ENCODE data around the gene MTR.

Gene MTR

DNA sequence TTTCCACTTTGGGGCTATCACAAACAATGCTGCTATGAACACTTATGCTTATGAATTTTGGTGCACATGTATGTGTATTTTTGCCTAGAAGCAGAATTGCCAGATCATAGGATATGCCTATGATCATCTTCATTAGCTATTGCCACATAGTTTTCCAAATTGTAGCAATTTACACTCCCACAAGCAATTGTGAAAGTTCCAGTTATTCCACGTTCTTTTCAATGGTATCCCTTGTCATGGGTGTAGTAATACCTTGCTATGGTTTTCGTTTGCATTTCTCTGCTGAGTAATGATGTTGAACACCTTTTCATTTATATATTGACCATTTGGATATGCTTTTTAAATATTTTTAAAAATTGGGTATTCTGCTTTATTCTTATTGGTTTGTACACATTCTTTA, 82.6 kb downstream of the MTR start:
- Mint-ChIP-seq H3K36me3 (peaks cover 12% of the 10 kb centered on the region), H3K27me3 (no peaks in the 10 kb centered on the region), H3K4me3 (no peak overlapping the region), H3K27ac (no peak overlapping the region), H3K9me3 (ENCODE audit: low read depth) (no peaks in the 10 kb centered on the region), H3K4me1 (ENCODE audit: low read depth) (no peaks in the 10 kb centered on the region)

DNA sequence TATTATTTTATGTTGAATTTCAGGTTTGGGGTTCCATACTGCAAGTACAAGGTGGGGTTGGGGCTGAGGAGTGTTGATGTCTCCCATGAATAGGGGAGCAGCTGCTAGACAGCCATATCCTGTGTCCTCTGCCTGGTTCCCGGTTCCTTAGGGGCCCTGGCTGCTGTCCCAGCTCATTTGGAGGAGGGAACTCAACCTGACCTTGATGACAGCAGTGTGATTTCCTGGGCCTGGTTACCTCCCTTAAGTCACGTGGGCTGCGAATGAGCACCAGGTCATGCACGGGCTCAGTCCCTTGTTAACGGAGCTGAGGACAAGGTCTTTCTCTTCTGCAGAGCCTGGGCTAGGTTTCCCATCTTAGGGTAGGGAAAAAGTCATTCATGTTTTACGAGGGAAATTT, 85.1 kb downstream of the MTR start:
- H3K36me3 Mint-ChIP-seq = peaks cover 7% of the 10 kb centered on the region
- H3K27me3 Mint-ChIP-seq = no peaks in the 10 kb centered on the region
- H3K4me3 Mint-ChIP-seq = no peak overlapping the region
- no peaks in the 10 kb centered on the region for H3K9me3 Mint-ChIP-seq (ENCODE audit: low read depth)
- H3K27ac Mint-ChIP-seq = no peak overlapping the region
- no peaks in the 10 kb centered on the region for H3K4me1 Mint-ChIP-seq (ENCODE audit: low read depth)

DNA sequence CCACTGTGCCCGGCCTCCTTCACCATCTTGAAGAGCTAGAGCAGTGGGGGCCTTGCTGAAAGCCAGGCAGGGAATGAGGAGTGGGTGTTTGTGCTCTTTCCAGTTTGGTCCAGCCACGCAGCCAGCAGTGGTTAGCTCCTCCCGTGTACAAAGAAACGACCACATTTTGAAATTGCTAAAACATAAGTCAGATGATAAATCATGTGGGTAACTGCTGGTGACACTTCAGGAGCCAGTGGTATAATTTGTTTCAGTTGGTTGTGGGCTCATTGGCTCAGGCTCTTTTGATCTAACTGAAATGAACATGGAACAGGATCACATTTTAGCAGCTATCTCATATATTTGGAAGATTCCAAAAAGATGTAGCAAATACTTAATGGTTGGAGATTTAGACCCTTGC, 87.6 kb downstream of the MTR start:
- H3K27me3 Mint-ChIP-seq = no peaks in the 10 kb centered on the region
- H3K27ac Mint-ChIP-seq = no peak overlapping the region
- H3K4me1 Mint-ChIP-seq (ENCODE audit: low read depth) = no peaks in the 10 kb centered on the region
- H3K4me3 Mint-ChIP-seq = no peak overlapping the region
- no peaks in the 10 kb centered on the region for H3K9me3 Mint-ChIP-seq (ENCODE audit: low read depth)
- H3K36me3 Mint-ChIP-seq = peaks cover 11% of the 10 kb centered on the region

DNA sequence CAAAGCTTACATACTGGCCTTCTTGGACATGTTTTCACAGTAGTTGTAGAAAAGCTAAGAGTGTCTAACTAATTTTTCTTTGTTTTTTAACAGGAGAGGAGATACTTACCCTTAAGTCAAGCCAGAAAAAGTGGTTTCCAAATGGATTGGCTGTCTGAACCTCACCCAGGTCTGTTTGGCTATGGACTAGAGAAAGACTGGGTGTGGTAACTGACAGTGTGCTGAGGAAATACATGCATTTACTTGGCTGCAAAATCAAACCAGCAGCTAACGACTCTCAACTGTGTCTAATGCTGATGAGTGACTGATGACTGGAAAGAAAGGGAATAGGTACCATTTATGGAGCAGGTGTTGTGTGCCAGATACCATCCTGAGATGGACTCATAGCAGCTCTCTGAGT, 91.1 kb downstream of the MTR start:
- Mint-ChIP-seq H3K9me3 (ENCODE audit: low read depth) (no peaks in the 10 kb centered on the region), H3K4me1 (ENCODE audit: low read depth) (no peaks in the 10 kb centered on the region), H3K27ac (no peak overlapping the region), H3K27me3 (no peaks in the 10 kb centered on the region), H3K36me3 (peaks cover 14% of the 10 kb centered on the region), H3K4me3 (no peak overlapping the region)

DNA sequence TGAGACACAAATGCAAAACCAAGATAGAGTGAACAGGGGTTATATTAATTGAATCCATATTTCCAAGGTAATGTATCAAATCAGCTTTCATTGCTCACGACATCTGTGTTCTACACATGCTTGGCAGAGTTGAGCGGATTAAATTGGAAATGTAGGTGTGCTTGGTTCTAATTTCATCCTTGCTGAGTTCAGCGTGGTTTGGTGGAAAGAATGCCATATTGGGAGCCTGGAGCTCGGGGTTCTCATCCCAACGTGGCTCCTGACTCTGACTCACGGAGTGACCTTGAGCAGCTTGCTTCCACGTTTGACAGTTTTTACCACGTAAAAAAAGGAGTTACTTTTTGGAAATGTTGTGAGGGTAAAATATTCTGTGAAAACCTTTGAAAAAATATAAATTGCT, 92.0 kb downstream of the MTR start:
- Mint-ChIP-seq H3K9me3 (ENCODE audit: low read depth) (no peaks in the 10 kb centered on the region), H3K4me3 (no peak overlapping the region), H3K27ac (no peak overlapping the region), H3K27me3 (no peaks in the 10 kb centered on the region), H3K4me1 (ENCODE audit: low read depth) (no peaks in the 10 kb centered on the region), H3K36me3 (peaks cover 16% of the 10 kb centered on the region)

DNA sequence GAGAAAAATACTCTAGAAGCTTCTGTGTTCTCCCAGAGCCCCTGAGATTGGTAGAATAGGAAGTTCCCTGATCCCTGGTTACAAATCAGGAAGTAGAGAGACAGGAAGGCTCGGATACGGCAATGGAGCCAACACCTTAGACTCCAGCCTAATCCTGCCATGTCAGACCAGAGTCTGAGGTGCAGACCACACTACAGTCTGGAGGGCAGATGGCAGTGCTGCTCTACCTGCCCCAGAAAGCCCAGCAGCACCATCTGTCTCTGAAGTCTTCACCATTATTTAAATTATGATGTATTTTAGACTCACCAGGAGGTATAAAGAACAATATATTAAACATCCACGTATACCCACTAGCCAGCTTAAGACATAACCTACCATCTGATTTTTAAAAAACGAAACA, 93.0 kb downstream of the MTR start:
- Mint-ChIP-seq H3K36me3 (peaks cover 18% of the 10 kb centered on the region), H3K27me3 (no peaks in the 10 kb centered on the region), H3K9me3 (ENCODE audit: low read depth) (no peaks in the 10 kb centered on the region), H3K27ac (no peak overlapping the region), H3K4me3 (no peak overlapping the region), H3K4me1 (ENCODE audit: low read depth) (no peaks in the 10 kb centered on the region)

DNA sequence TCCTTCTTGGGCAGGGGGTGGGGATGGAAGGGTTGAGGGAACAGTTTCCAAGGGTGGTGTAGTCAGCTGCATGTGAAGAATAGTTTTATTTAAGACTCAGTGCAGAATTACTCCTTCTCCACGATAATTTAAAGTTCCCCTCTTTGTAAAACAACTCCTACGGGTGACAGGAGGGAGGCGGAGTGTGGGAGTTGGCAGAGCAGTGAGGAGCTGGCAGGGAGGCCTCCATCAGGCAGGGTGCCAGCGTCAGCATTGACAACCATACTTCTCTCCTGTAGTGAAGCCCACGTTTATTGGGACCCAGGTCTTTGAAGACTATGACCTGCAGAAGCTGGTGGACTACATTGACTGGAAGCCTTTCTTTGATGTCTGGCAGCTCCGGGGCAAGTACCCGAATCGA, 93.8 kb downstream of the MTR start:
- H3K9me3 Mint-ChIP-seq (ENCODE audit: low read depth) = no peaks in the 10 kb centered on the region
- H3K36me3 Mint-ChIP-seq = peaks cover 16% of the 10 kb centered on the region
- H3K4me3 Mint-ChIP-seq = no peak overlapping the region
- peak overlapping the region; percentile 50 for H3K27ac Mint-ChIP-seq
- H3K4me1 Mint-ChIP-seq (ENCODE audit: low read depth) = no peaks in the 10 kb centered on the region
- no peaks in the 10 kb centered on the region for H3K27me3 Mint-ChIP-seq

DNA sequence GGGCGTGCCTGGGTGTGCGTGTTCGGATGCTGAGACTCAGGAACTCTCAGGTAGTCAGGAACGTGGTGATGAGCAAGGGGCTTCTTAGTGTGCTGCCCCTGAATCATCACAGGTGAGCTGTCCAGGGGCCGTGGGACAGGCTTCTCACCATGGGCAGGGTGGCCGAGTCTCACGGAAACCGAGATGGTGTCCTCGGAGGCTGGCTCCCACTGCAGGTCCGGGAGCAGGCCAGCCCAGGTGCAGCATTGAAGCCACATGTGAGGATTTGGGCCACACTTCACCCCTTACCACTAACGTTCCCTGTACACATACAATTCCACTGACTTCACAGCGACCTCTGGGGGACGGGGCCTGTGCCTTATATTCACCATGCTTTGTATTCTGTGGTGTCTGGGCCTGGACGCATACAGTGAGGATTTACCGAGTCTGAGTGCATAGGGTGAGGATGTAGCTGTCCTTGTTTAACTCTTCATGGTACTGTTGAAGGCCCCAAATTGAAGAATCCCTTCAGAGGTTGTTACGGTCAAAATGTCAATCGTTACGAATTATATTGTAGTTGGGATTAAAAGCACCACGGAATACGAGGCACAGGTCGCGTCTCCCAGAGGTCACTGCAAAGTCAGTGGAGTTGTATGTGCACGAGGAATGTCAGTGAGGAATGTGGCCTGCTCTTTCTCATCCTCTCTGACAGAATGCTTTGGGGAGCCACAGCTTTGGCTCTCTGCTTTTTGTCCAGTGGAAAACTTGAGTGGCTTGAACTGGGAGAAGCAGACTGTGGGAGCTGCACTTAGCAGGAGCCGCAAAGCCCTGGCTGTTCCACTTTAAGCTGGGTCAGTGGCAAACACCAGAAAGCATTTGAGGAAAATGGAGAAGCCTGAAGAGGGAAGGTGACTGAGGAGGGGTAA, 95.3 kb downstream of the MTR start:
- Mint-ChIP-seq H3K36me3 (peaks cover 18% of the 10 kb centered on the region), H3K27ac (no peak overlapping the region), H3K4me1 (ENCODE audit: low read depth) (no peaks in the 10 kb centered on the region), H3K9me3 (ENCODE audit: low read depth) (no peaks in the 10 kb centered on the region), H3K27me3 (no peaks in the 10 kb centered on the region), H3K4me3 (no peak overlapping the region)

DNA sequence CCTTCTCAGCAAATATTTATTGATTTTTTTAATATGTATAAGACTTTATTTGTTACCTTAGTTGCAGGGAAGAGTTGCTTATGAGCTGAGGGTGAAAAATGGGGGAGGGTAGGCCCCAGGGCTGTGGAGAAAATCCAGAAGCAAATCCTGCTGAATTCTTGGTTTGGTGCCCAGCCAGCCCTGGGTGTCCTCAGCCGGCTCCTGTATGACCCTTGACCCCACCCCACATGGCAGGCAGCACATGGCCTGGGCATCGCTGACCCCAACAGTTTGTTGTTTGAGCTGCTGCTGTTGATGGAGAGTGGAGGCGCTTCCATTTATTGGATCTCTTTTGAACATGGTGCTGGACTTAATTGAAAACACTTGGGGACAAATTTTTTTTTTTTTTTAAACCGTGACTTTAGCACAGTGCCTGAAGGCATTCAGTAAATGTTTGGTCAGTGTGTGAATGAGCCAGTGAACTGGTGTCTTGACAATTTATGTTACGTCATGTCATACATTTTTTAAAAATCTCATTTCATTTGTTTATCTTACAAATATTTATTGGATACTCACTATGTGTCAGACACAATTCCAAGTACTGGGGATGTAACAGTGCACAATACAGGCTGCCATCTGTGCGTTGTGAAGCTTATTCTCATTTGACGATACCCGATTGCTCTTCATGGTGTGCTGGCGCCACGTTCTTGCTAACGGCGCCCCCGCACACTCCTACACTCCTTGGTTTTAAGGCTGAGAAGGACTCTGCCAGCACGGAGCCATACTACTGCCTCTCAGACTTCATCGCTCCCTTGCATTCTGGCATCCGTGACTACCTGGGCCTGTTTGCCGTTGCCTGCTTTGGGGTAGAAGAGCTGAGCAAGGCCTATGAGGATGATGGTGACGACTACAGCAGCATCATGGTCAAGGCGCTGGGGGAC, 98.8 kb downstream of the MTR start:
- Mint-ChIP-seq H3K27me3 (no peaks in the 10 kb centered on the region), H3K4me3 (no peak overlapping the region), H3K9me3 (ENCODE audit: low read depth) (no peaks in the 10 kb centered on the region), H3K36me3 (peaks cover 25% of the 10 kb centered on the region), H3K4me1 (ENCODE audit: low read depth) (no peaks in the 10 kb centered on the region), H3K27ac (no peak overlapping the region)

DNA sequence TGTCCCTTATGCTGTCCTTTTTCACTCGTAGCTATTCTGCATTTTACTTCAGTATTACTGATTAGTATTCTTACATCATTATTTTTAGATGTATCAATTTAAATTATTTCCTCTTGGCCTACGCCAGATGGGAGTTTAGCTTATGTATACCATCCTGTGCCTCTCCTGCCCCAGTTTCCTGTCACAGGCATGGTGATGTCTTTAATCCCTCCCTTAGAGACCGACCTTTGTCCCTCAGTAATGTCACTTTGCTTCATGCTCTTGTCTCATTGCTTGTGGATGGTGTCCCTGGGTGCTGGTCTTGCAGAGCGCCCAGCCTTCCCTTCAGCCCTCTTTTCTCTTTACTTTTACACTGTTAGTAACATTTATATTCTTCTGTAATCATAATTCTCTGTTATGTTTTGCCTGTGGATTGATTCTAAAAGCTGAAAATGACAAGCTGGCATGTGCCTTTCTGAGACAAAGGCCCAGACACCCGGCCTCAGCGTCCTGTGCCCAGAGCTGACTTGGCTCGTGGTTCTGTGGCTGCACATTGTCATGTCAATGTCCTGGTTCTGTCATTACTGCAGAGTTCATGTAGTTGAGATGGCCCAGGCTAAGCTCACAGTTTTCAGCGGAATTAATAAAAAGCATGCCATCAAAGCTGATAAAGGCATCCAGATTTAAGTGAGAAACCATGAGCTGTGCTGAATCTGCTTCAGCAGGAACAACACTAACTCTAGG, 100.7 kb downstream of the MTR start:
- H3K36me3 Mint-ChIP-seq = peaks cover 30% of the 10 kb centered on the region
- H3K4me1 Mint-ChIP-seq (ENCODE audit: low read depth) = no peaks in the 10 kb centered on the region
- H3K9me3 Mint-ChIP-seq (ENCODE audit: low read depth) = peaks cover 3% of the 10 kb centered on the region
- no peaks in the 10 kb centered on the region for H3K27me3 Mint-ChIP-seq
- no peak overlapping the region for H3K27ac Mint-ChIP-seq
- no peak overlapping the region for H3K4me3 Mint-ChIP-seq

DNA sequence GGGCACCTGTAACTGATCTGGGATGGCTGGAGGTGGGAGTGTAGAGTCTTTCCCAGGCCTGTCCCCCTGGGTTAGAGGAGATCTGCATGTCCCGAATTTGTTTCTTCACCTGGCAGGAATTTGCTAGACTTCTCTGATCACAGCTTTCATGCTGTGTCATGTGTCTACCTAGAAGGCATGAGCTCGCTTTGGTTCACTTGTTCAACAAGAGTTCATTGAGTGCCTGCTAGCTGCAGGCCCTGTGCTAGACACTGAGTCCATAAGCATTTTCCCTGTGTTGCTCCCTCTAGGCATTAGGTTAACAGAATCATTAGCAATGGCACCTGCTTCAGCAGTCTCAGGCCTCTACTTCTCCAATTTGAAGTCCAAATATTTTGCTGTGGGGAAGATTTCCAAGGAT, 101.6 kb downstream of the MTR start:
- Mint-ChIP-seq H3K4me1 (ENCODE audit: low read depth) (no peaks in the 10 kb centered on the region), H3K4me3 (no peak overlapping the region), H3K36me3 (peaks cover 33% of the 10 kb centered on the region), H3K27me3 (no peaks in the 10 kb centered on the region), H3K27ac (no peak overlapping the region), H3K9me3 (ENCODE audit: low read depth) (peaks cover 7% of the 10 kb centered on the region)

DNA sequence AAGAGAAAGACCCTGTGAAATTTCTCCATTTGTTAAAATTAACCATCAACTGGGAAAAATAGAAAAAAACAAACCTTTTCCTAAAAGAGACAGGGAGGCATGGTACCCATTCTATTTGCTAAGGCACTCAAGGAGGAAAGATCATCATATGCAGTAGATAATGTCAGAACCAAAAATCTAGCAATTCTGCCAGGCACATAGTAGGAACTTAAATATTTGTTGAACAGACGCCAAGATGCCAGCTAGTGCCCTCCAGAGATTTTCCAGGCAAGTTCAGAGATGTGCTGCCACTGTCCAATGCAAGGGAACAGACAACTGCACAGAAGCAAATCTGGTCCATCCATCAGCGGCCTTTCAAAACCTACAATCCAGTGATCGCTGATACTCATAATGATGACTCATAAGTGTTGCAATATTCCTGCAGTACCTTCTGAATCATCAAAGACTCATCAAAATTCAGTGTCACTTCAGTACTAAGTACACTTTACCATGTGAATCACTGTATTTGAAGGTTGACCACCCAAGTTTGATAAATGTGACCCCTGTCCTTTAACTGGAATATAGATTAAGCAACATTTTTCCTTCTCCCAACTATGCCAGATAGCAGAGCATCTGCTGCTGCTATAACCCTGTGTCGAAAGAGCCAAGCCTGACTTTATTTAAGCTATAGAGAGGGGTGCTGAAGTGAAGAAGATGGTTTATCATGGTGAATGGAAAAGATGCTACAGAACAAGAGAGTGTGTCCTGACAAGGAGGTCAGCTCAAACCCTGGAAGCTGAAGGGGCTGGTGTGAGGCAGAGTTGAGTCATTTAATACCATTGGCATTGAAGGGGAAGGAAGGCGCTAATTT, 110.0 kb downstream of the MTR start:
- peaks cover 7% of the 10 kb centered on the region for H3K4me1 Mint-ChIP-seq (ENCODE audit: low read depth)
- H3K27me3 Mint-ChIP-seq = no peaks in the 10 kb centered on the region
- peaks cover 22% of the 10 kb centered on the region for H3K9me3 Mint-ChIP-seq (ENCODE audit: low read depth)
- H3K4me3 Mint-ChIP-seq = no peak overlapping the region
- no peak overlapping the region for H3K27ac Mint-ChIP-seq
- peaks cover 24% of the 10 kb centered on the region for H3K36me3 Mint-ChIP-seq

DNA sequence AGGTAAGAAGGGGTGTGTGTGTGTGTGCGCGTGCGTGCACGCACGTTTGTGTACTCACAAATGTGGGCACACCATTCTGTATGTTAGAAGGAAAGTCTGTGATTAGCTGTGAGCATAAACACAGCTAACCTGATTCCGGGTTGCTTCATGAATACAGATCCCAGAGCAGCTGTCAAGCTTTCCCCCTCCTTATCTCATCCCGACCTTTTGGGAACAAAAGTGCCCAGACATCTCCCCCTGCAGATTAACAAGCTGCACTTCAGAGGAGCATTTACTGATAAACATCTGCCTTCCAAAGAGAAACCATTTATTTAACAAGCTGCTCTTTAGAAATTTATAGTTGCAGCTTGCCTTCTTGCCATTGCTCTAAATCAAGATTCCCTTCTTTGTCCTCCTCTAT, 112.1 kb downstream of the MTR start:
- H3K27ac Mint-ChIP-seq = no peak overlapping the region

DNA sequence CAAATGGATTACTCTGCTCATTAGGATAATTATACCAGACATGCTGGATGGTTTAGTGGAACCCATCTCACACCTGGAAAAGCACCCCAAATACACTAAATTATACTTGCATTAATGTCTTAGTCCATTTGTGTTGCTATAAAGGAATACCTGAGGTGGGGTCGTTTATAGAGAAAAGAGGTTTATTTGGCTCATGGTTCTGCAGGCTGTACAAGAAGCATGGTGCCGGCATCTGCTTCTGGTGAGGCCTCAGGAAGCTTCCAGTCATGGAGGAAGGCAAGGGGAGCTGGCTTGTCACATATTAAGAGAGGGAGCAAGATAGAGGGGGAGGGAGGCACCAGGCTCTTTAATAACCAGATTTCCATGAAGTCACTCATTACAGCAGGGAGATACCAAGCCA, 113.6 kb downstream of the MTR start:
- Mint-ChIP-seq H3K4me3 (no peak overlapping the region), H3K4me1 (ENCODE audit: low read depth) (peaks cover 7% of the 10 kb centered on the region), H3K9me3 (ENCODE audit: low read depth) (peaks cover 16% of the 10 kb centered on the region), H3K27ac (no peak overlapping the region), H3K36me3 (peaks cover 5% of the 10 kb centered on the region), H3K27me3 (no peaks in the 10 kb centered on the region)

More for the DNA sequence above, 112.1 kb downstream of the MTR start:
- Mint-ChIP-seq H3K27me3 (no peaks in the 10 kb centered on the region), H3K9me3 (ENCODE audit: low read depth) (peaks cover 16% of the 10 kb centered on the region), H3K36me3 (peaks cover 12% of the 10 kb centered on the region), H3K4me3 (no peak overlapping the region), H3K4me1 (ENCODE audit: low read depth) (peaks cover 7% of the 10 kb centered on the region)
